GM21737 (cell line): ENCODE measurements around the gene CACNA1G.

ENCODE experiments used
- ATAC-seq: cut with Tn5 transposase; IDR thresholded peaks from one replicate; pipeline ENCODE4 v1.9.1; 2021; ENCODE audit warnings: mild to moderate bottlenecking, moderate library complexity; ENCODE audit not compliant: unreplicated experiment

The CACNA1G gene

DNA sequence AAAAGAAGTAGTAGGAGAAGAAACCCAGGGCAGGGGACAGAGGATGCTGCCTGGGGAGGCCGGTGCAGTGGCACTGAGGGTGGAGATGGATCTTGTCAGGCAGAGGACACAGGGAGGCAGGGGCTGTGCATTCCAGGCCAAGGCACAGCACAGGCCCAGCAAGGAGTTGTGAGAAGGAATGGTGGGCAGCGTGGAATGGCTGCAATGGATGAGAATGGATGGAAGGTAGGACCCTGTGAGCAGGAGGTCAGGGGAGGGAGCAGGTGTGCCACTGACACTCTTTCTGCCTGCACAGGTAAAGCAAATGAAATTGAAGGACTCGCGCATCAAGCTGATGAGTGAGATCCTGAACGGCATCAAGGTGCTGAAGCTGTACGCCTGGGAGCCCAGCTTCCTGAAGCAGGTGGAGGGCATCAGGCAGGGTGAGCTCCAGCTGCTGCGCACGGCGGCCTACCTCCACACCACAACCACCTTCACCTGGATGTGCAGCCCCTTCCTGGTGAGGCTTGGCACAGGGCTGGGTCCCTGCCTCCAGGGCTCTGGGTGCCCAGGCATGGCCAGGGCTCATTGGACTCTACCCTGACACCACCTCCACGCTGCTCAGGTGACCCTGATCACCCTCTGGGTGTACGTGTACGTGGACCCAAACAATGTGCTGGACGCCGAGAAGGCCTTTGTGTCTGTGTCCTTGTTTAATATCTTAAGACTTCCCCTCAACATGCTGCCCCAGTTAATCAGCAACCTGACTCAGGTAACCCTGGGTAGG, 106.9 kb downstream of the CACNA1G start:
- no peak for ATAC-seq

DNA sequence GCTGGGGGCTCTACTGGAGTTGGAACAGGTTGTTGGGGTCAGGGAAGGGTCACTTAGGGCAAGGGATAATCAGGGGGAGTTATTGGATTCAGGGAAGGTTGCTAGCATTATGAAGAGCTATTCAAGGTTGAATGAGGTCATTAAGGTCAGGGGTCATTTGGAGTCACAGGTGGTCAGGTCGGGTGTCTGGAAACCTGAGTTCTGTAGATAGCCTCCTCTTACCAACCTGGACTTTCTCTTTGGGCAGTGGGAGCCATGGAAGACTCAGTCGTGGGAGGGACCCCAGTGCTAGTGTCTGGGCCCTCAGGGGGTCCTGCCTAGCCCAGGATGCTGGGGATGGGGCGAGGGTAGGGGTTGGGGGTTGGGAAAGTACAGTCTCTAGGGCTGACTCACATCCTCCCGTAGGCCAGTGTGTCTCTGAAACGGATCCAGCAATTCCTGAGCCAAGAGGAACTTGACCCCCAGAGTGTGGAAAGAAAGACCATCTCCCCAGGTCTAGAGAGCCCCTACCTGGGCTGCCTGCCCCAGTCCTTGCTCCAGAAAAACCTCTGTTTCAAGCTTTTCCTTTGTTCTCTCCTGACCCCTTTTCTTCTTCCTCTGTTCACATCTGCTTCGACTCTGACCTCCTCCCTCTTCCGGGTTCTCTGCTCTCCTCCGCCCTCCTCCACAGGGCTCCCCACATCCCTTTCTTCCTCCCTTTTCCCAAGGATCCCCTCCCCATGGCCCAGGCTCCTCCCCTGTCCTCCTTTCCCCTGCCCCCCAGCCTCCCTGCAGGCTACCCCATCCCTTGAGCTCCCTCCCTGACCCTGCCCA, 107.7 kb downstream of the CACNA1G start:
- ATAC-seq, result no peak

DNA sequence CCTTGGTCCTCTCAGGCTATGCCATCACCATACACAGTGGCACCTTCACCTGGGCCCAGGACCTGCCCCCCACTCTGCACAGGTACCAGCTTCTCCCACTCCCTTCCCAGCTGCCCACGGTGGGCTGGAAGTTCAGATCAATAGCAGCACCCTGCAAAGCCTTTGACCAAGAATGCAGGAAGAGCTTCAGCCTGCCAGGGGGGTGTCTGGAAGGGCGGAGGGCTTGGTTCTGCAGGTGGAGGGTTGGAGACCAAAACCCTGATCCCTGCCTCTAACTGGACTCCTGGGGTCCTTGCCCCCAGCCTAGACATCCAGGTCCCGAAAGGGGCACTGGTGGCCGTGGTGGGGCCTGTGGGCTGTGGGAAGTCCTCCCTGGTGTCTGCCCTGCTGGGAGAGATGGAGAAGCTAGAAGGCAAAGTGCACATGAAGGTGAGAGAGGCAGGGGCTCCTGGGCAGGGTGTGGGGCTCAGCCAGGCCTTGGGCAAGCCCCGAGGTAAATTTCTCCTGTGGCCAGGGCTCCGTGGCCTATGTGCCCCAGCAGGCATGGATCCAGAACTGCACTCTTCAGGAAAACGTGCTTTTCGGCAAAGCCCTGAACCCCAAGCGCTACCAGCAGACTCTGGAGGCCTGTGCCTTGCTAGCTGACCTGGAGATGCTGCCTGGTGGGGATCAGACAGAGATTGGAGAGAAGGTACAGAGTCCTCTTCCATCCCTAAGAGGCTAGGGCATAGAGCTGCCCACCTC, 108.5 kb downstream of the CACNA1G start:
- no peak for ATAC-seq

DNA sequence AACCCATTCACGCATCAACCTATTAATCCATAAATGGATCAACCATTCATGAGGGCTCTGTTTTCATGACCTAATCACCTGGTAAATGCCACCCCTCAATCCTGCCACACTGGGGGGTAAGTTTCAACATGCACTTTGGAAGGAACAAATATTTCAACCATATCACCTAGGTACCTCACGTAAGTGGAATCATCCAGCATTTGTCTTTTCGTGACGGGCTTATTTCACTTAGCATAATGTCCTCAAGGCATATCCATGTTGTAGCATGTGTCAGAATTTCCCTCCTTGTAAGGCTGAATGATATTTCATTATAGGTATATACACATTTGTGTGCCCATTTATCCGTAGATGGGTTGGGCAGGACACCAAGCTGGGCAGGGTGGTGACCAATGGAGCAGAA, 111.6 kb downstream of the CACNA1G start:
- ATAC-seq, result no peak

DNA sequence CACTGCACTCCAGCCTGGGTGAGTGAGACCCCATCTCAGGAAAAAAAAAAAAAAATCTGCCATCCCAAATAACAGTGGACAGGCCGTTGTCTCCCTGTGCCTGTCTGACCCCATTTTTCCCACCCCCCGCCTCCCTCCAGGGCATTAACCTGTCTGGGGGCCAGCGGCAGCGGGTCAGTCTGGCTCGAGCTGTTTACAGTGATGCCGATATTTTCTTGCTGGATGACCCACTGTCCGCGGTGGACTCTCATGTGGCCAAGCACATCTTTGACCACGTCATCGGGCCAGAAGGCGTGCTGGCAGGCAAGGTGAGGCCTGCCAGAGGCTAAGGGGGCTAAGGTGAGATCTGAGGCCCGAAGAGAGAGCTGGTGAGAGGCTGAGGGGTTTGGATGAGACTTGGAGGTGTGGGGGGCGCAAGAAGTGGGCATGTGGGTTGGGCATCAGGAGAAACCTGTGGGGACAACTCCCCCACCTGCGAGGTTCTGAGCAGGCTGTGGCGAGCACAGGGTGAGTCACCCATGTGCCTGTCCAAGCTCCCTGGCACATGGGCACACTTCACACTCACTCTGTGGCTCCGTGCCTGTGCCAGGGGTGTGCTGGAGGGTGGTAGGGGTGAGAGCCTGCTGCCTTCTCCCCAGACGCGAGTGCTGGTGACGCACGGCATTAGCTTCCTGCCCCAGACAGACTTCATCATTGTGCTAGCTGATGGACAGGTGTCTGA, 112.5 kb downstream of the CACNA1G start:
- ATAC-seq, result no peak

DNA sequence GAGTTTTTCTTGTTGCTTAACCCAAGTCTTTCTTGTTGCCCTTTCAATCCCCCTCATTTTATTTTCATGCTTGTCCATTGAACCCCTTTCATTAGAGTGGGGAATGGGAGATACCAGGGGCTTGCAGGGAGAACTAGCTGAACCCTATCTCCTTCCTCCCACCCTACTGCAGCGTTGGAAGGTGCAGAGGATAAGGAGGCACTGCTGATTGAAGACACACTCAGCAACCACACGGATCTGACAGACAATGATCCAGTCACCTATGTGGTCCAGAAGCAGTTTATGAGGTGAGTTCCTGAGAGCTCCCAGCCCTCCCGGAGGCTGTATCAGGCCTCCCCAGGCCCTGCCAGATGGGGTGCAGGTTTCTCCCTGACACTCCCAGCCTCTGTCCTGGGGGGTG, 114.7 kb downstream of the CACNA1G start:
- no peak for ATAC-seq

DNA sequence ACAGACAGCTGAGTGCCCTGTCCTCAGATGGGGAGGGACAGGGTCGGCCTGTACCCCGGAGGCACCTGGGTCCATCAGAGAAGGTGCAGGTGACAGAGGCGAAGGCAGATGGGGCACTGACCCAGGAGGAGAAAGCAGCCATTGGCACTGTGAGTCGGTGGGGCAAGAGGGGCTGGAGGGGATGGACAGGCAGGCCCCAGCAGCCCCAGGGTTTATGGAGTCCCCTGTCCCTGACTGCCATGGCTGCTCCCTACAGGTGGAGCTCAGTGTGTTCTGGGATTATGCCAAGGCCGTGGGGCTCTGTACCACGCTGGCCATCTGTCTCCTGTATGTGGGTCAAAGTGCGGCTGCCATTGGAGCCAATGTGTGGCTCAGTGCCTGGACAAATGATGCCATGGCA, 115.1 kb downstream of the CACNA1G start:
- ATAC-seq, result no peak

DNA sequence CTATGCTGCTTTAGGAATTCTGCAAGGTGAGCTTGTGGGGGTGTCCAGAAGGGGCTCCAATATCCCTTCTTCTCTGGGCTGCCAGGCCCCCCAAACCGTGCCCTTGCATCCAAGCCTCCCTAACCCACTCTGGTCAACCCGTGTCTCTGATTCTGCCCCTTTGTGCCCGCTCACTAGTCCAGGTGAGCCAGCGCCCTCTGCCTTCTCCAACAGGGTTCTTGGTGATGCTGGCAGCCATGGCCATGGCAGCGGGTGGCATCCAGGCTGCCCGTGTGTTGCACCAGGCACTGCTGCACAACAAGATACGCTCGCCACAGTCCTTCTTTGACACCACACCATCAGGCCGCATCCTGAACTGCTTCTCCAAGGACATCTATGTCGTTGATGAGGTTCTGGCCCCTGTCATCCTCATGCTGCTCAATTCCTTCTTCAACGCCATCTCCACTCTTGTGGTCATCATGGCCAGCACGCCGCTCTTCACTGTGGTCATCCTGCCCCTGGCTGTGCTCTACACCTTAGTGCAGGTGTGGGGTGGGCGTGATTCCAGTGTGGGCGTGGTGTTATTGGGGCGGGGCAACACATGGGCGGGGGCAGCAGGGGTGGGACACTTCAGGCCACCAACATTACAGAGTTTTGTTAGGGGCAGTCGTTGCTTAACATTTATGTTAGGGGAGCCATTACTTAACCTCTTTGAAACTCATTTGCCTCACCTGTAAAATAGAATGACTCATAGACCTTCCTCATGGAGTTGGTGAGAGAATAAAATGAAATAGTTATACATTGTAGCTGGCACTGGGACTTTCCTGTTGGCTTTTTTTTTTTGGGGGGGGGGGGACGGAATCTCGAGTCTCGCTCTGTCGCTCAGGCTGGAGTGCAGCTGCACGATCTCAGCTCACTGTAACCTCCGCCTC, 115.8 kb downstream of the CACNA1G start:
- no peak for ATAC-seq
